Parathyroid adenoma (tissue), 2 donors: ENCODE measurements around the gene NOX5.

Source experiments
- H2AFZ ChIP-seq: fragments of 300-600 bp; sonication (generic); one replicate; pipeline ENCODE4 v1.7.0; 2017; ENCODE audit warnings: antibody characterized with exemption, mild to moderate bottlenecking
- H3K27ac ChIP-seq: fragments of 300-600 bp; sonication (generic); one replicate; pipeline ENCODE4 v1.7.0; 2017
- H3K27me3 ChIP-seq: fragments of 300-600 bp; sonication (generic); one replicate; pipeline ENCODE4 v1.7.0; 2017; ENCODE audit warnings: low read length; ENCODE audit not compliant: control insufficient read depth, insufficient read depth
- H3K36me3 ChIP-seq: fragments of 300-600 bp; sonication (generic); one replicate; pipeline ENCODE4 v1.7.0; 2017; ENCODE audit warnings: low read length; ENCODE audit not compliant: control insufficient read depth, insufficient read depth
- H3K4me1 ChIP-seq: fragments of 300-600 bp; sonication (generic); one replicate; pipeline ENCODE4 v1.7.0; 2017; ENCODE audit warnings: control low read depth
- H3K4me2 ChIP-seq: fragments of 300-600 bp; sonication (generic); one replicate; pipeline ENCODE4 v1.7.0; 2017; ENCODE audit warnings: low read length
- H3K4me3 ChIP-seq: fragments of 300-600 bp; sonication (generic); one replicate; pipeline ENCODE4 v1.7.0; 2017; ENCODE audit warnings: low read depth, low read length
- H3K79me2 ChIP-seq: fragments of 300-600 bp; sonication (generic); one replicate; pipeline ENCODE4 v1.7.0; 2017; ENCODE audit warnings: control low read depth
- H3K9ac ChIP-seq: fragments of 300-600 bp; sonication (generic); one replicate; pipeline ENCODE4 v1.7.0; 2017; ENCODE audit warnings: mild to moderate bottlenecking
- H3K9me3 ChIP-seq: fragments of 300-600 bp; sonication (generic); one replicate; pipeline ENCODE4 v1.7.0; 2017; ENCODE audit warnings: low read length; ENCODE audit not compliant: control insufficient read depth
- CTCF ChIP-seq: fragments of 300-600 bp; sonication (generic); IDR thresholded peaks from one replicate; pipeline ENCODE4 v1.7.0; 2017; ENCODE audit warnings: antibody characterized with exemption, mild to moderate bottlenecking
- donor health status: primary hyperparathyroidism.

The NOX5 gene

DNA sequence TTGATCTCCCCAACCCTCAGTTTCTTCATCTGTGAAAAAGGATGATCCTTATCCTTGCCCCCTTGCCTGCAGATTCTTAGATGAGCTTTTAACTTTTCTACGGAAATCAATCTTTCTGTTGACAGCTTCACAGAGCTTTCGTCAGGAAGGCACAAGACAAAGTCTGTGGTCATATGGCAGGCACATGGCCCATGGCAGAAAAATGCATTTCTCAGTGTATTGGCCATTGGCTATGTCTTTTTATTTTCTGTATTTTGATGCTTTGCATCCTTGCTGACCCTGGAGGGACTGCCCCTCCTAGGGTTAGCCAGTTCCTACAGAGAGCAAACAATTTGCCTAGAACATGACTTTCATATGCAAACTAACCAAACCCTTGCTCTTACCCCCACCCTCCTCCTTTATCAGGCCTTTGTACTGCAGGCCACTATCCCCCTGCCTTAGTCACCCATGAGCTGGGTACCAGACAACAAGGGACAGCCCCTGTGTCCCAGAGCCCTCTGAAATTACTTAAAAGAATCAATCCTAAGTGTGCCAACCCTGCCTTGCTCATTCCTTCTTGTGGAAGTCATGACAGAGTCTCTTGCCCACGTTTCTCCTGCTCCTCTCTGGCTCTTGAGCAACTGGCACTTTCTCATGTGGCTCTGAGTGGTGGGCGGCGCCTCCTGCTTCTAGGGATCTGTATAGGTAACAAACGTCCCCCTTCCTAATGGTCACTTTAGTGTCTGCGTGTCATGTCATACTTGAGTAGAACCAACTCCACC lies 24.1 kb upstream of the NOX5 start:
- Histone ChIP-seq H3K4me3 (no peak overlapping the region), H3K4me2 (no peak overlapping the region), H3K4me1 (peaks cover 18% of the 10 kb centered on the region), H3K9me3 (no peaks in the 10 kb centered on the region), H3K36me3 (no peaks in the 10 kb centered on the region), H3K27me3 (no peaks in the 10 kb centered on the region), H2AFZ (peak overlapping the region; percentile 20), H3K9ac (no peak overlapping the region), H3K27ac (no peak overlapping the region), H3K79me2 (no peaks in the 10 kb centered on the region)
- TF ChIP-seq CTCF = no peak

DNA sequence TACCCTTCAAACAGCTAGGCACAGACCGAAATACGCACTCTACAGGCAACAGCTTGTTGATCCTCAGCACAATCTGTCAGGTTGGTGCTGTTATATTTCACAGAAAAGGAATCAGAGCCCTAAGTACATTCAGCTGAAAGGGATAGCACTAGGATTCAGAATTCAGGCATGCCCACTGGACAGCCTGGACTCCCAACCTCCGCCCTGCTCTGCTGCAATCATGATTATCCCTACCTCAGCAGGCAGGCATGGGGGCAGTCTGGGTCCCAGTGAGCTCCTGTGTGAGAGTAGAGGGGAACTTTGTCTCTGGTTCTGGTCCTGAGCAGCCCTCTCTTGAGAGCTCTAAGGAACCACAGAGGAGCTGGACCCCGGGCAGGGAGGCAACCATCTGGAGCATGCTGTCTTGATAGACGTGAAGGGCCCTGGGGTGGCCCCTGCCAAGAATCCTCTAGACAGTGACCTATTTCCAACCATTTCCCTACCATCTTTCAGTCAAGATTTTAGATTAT lies 23.4 kb upstream of the NOX5 start:
- Histone ChIP-seq H3K27ac (peak overlapping the region; percentile 24), H3K79me2 (no peaks in the 10 kb centered on the region), H3K9me3 (no peaks in the 10 kb centered on the region), H3K4me2 (no peak overlapping the region), H3K36me3 (no peaks in the 10 kb centered on the region), H2AFZ (peak overlapping the region; percentile 29), H3K4me3 (no peak overlapping the region), H3K27me3 (no peaks in the 10 kb centered on the region), H3K9ac (no peak overlapping the region), H3K4me1 (peaks cover 18% of the 10 kb centered on the region)
- no peak for TF ChIP-seq CTCF

DNA sequence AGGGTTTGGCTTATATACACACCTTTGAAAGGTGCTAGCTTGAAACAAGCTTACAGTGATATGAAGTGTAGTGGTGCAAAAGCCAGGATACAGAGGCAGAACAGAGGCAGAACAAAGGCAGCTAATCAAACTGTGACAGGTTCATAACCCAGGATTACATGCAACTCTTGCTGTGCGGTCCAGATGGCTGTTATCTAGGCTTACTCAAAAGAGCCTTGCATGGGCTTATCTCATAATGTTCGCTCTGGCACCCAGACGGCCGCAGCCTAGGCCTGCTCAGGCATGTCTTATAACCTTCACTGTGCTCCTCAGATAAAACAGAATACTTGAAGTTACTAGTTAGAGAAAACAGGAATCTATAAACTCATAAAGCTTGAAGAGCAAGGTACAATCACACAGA lies 22.8 kb upstream of the NOX5 start:
- Histone ChIP-seq H3K9ac (no peak overlapping the region), H2AFZ (peak overlapping the region; percentile 29), H3K27me3 (no peaks in the 10 kb centered on the region), H3K79me2 (no peaks in the 10 kb centered on the region), H3K9me3 (no peaks in the 10 kb centered on the region), H3K36me3 (no peaks in the 10 kb centered on the region), H3K4me3 (no peak overlapping the region), H3K4me1 (peaks cover 16% of the 10 kb centered on the region), H3K4me2 (no peak overlapping the region), H3K27ac (peak overlapping the region; percentile 24)
- no peak for TF ChIP-seq CTCF

DNA sequence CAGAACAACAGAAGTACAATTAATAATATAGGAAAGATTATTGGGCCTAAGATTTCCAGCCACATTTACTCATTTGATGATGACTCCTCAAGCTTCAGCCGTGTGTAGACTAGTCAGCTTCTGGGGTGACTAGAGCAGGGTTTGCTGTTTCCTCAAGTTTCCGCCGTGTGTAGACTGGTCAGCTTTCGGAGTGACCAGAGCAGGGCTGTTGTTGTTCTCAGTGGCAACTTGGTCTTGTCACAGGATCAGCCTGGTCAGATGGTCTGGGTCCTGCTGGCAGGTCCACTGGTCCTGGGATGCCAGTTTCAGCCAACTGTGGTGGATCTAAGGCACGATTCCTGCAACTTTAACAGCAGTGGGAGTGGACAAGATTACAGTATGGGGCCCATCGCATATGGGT lies 21.8 kb upstream of the NOX5 start:
- H3K9me3 ChIP-seq = no peaks in the 10 kb centered on the region
- no peaks in the 10 kb centered on the region for H3K27me3 ChIP-seq
- peaks cover 16% of the 10 kb centered on the region for H3K4me1 ChIP-seq
- H3K79me2 ChIP-seq = no peaks in the 10 kb centered on the region
- no peak for TF ChIP-seq CTCF
- no peak overlapping the region for H3K4me3 ChIP-seq
- H3K27ac ChIP-seq = no peak overlapping the region
- H3K9ac ChIP-seq = no peak overlapping the region
- H2AFZ ChIP-seq = no peak overlapping the region
- H3K36me3 ChIP-seq = no peaks in the 10 kb centered on the region
- no peak overlapping the region for H3K4me2 ChIP-seq

DNA sequence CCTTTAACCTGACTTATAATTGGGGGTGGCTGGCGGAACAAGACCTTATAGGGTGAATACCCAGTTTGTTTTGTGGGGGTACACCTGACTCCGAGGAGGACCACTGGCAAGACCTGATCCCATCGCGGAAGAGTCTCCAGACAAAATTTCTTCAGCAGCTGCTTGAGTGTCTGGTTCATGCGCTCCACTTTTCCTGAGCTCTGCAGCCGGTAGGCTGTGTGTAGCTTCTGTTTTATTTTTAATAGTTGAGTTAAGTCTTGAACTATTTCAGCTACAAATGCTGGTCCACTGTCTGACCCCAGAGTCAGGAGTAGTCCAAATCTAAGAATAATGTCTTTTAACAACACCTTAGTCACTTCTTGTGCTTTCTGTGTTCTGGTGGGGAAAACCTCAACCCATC lies 21.2 kb upstream of the NOX5 start:
- H3K4me1 ChIP-seq = peaks cover 17% of the 10 kb centered on the region
- no peak overlapping the region for H3K4me2 ChIP-seq
- no peak for TF ChIP-seq CTCF
- H3K9ac ChIP-seq = no peak overlapping the region
- H3K9me3 ChIP-seq = no peaks in the 10 kb centered on the region
- H3K27ac ChIP-seq = no peak overlapping the region
- H2AFZ ChIP-seq = no peak overlapping the region
- no peaks in the 10 kb centered on the region for H3K79me2 ChIP-seq
- no peaks in the 10 kb centered on the region for H3K27me3 ChIP-seq
- H3K36me3 ChIP-seq = no peaks in the 10 kb centered on the region
- H3K4me3 ChIP-seq = no peak overlapping the region
